Spleen (tissue), 11 donors: ENCODE data around the gene RTP2. TPM values are rescaled to one million over a fixed set of nuclear protein-coding genes. Genes with fewer than 3 reads are reported as not detected.

ENCODE experiments used
- DNase-seq: peaks from one replicate; pipeline ENCODE4 v3.0.0-alpha.2; 2020
- H3K27ac ChIP-seq, 8 donors: fragments of 200-600 bp; sonication (generic) in 7 of 8; 1 replicate in 4 of 8; 2 replicates in 4 of 8; pipeline versions ENCODE4 v1.5.0 to v1.8.0; 2016 to 2021; ENCODE audit warnings: inconsistent platforms in 4 of 8, mild to moderate bottlenecking in 4 of 8, moderate library complexity in 1 of 8
- H3K27me3 ChIP-seq, 7 donors: fragments of 200-600 bp; sonication (generic) in 6 of 7; replicated peaks in 1 of 7; 1 replicate in 4 of 7; 2 replicates in 3 of 7; pipeline versions ENCODE4 v1.5.0 to v1.8.0; 2016 to 2021; ENCODE audit warnings: inconsistent platforms in 3 of 7, mild to moderate bottlenecking in 1 of 7
- H3K36me3 ChIP-seq, 6 donors: fragments of 200-600 bp; sonication (generic) in 5 of 6; 1 replicate in 4 of 6; 2 replicates in 2 of 6; pipeline versions ENCODE4 v1.5.0 to v1.8.0; 2016 to 2021; ENCODE audit warnings: inconsistent platforms in 2 of 6
- H3K4me1 ChIP-seq, 6 donors: fragments of 200-600 bp; sonication (generic) in 5 of 6; 1 replicate in 3 of 6; 2 replicates in 3 of 6; pipeline versions ENCODE4 v1.5.0 to v1.8.0; 2016 to 2021; ENCODE audit warnings: inconsistent platforms in 3 of 6
- H3K4me3 ChIP-seq, 8 donors: fragments of 200-600 bp; sonication (generic) in 7 of 8; 1 replicate in 4 of 8; 2 replicates in 4 of 8; pipeline versions ENCODE4 v1.5.0 to v1.8.0; 2016 to 2021; ENCODE audit warnings: inconsistent platforms in 4 of 8, mild to moderate bottlenecking in 4 of 8, moderate library complexity in 2 of 8
- H3K9me3 ChIP-seq, 8 donors: fragments of 200-600 bp; sonication (generic) in 7 of 8; 1 replicate in 4 of 8; 2 replicates in 4 of 8; pipeline versions ENCODE4 v1.5.0 to v1.8.0; 2016 to 2021; ENCODE audit warnings: inconsistent platforms in 4 of 8
- POLR2A ChIP-seq, 3 donors: fragments of 450-650 bp; IDR thresholded peaks; one replicate each; pipeline ENCODE4 v1.5.1; 2017; ENCODE audit warnings: antibody characterized with exemption in 3 of 3, mild to moderate bottlenecking in 1 of 3
- POLR2AphosphoS5 ChIP-seq, 3 donors: sonication (generic); formaldehyde crosslinking; IDR thresholded peaks; one replicate each; pipeline ENCODE4 v1.5.1; 2017; ENCODE audit warnings: antibody characterized with exemption in 3 of 3
- WGBS, 5 donors: extraction: QIAGEN DNeasy Blood & Tissue Kit in 3 of 5; methylation state at CpG; one replicate each; pipeline versions ENCODE4 v1.1.5 to v1.1.7; 2013 to 2018; 5-methylcytosine and 5-hydroxymethylcytosine counted together
- intact Hi-C: fragments of 100-400 bp; cut with DNase I; formaldehyde crosslinking; loops from one replicate; pipeline ENCODE4 v1.15.0; 2023; ENCODE audit warnings: low total_unique reads
- polyA plus RNA-seq, 3 donors: library from polyadenylated mRNA; stranded (reverse); fragments of 200-250 nt; gene quantifications; one replicate each; pipeline ENCODE4 v1.2.1, GENCODE V29; 2013
- total RNA-seq, 7 donors: library from RNA; depleted of rRNA in 3 of 7; stranded (reverse); fragments of >200 nt in 3 of 7; fragmentation: NEBNext Ultra II Directional in 4 of 7; extraction: Animal tissue kit (Norgen Biotek cat#: 25700) in 4 of 7; gene quantifications; one replicate each; pipeline versions ENCODE4 v1.1.0 to v1.2.1, GENCODE V29; 2016 to 2021
- TF ChIP-seq, protein P1 (sequence below), 11 experiments: fragments of 200-600 bp in 7 of 11; fragments of 450-650 bp in 4 of 11; sonication (generic) in 4 of 11; IDR thresholded peaks in 8 of 11; conservative IDR thresholded peaks in 3 of 11; 1 replicate in 7 of 11; 2 replicates in 4 of 11; pipeline versions ENCODE4 v1.4.0 to v1.8.0; 2016 to 2021; ENCODE audit warnings: antibody characterized with exemption in 11 of 11, inconsistent platforms in 4 of 11, mild to moderate bottlenecking in 1 of 11
- donor health status: healthy with polysubstance abuse.
- donor health status: DM: no; HTN: no; CAD: no; lungs with moderate emphysema.
- donor health status: DM: no; HTN: no; CAD: no.
- donor health status: Bipolar disorder and iron deficiency.
- donor health status: healthy.
- donor health status: DM: no; HTN: no; CAD: no.
- donor health status: DM: yes; HTN: yes; CAD: no.

Gene RTP2
- total and polyA plus RNA-seq, 10 donors = not detected

- intact Hi-C loops = no loop called here
- WGBS, 5 donors = 95 to 97% (median 95%) methylated on average over 11 to 12 of the region's 12 CpGs
Measured at GRCh38 chr3:187729598-187729997, 27.2 kb upstream of the RTP2 start.

DNA sequence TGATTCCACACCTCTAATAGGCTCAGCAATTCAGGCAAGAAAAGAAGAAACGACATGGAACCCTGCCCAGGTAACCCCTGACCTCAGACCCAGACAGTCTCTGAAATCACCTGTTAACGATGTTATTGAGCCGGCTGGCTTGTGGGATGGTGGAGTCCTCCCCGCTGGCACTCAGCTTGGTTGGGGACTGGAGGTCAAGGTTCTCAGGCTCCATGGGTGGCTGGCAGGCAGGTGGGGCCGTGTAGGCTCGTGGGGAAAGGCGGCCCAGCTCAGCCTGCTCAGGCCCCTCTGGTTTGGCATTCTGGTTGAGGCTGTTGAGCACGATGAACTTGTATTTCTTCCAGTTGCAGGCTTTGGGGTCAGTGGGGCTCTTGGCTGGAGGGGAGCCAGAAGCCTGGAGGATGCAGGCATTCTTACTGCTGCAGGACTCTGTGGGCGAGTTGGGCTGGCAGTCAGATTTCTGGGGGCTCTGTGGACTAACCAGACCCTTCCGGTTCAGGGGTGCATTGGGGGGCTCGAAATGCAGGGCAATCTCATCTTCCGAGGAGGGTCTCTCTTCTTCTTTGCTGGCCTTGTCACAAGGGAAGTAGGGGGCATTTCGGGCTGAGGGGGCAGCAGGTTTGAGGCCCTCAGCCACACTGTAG lies 26.7 kb upstream of the RTP2 start:
- H3K4me1 ChIP-seq = no peaks in the 10 kb centered on the region
- 89 to 97% (median 93%) methylated on average over 12 to 13 of the region's 13 CpGs for WGBS, 5 donors
- TF ChIP-seq POLR2AphosphoS5 (IDR thresholded peaks at IDR 0.05) = peak in 2 of 3 donors; percentile 23 to 65
- TF ChIP-seq, protein P1, sequence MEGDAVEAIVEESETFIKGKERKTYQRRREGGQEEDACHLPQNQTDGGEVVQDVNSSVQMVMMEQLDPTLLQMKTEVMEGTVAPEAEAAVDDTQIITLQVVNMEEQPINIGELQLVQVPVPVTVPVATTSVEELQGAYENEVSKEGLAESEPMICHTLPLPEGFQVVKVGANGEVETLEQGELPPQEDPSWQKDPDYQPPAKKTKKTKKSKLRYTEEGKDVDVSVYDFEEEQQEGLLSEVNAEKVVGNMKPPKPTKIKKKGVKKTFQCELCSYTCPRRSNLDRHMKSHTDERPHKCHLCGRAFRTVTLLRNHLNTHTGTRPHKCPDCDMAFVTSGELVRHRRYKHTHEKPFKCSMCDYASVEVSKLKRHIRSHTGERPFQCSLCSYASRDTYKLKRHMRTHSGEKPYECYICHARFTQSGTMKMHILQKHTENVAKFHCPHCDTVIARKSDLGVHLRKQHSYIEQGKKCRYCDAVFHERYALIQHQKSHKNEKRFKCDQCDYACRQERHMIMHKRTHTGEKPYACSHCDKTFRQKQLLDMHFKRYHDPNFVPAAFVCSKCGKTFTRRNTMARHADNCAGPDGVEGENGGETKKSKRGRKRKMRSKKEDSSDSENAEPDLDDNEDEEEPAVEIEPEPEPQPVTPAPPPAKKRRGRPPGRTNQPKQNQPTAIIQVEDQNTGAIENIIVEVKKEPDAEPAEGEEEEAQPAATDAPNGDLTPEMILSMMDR (IDR thresholded peaks at IDR 0.05 in 8 of 11, conservative IDR thresholded peaks at IDR 0.05 in 3 of 11) = no peak
- H3K27me3 ChIP-seq = no peaks in the 10 kb centered on the region
- intact Hi-C loops = no loop called here
- DNase-seq = no peak
- H3K36me3 ChIP-seq = peaks cover 9 to 100% (median 98%) of the 10 kb centered on the region in 6 donors
- H3K9me3 ChIP-seq = no peaks in the 10 kb centered on the region
- H3K4me3 ChIP-seq = no peak overlapping the region
- H3K27ac ChIP-seq = no peak overlapping the region

More at GRCh38 chr3:187729598-187729997, 27.2 kb upstream of the RTP2 start:
- DNase-seq = no peak
- Histone ChIP-seq H3K4me3 (no peak overlapping the region), H3K27me3 (no peaks in the 10 kb centered on the region), H3K4me1 (peaks cover 0 to 5% (median 0%) of the 10 kb centered on the region in 6 donors), H3K27ac (no peak overlapping the region), H3K9me3 (no peaks in the 10 kb centered on the region), H3K36me3 (peaks cover 9 to 100% (median 97%) of the 10 kb centered on the region in 6 donors)
- no peak for TF ChIP-seq POLR2AphosphoS5 (IDR thresholded peaks at IDR 0.05)

DNA sequence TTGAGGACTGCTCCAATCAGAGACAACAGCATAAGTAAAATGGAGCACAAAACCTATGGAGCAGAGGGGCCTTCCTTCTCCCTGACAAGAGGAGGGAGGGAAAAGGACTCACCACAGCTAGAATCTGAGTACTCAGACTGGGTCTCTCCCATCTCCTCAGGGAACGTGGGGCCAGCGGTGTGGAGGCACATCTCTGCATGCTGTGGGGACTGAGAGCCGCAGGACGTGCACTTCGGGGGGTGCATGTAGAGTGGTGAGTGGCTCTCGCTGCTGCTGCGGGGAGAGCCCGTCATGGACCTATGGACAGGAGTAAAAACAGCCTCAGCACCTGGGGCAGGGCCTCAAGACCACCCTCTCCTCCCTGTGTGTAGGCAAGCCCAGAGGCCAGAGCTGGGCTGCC lies 25.9 kb upstream of the RTP2 start:
- Histone ChIP-seq H3K27ac (no peak overlapping the region), H3K27me3 (no peaks in the 10 kb centered on the region), H3K36me3 (peaks cover 9 to 100% (median 99%) of the 10 kb centered on the region in 6 donors), H3K4me1 (no peaks in the 10 kb centered on the region), H3K9me3 (no peaks in the 10 kb centered on the region), H3K4me3 (no peak overlapping the region)
- DNase-seq = no peak
- intact Hi-C loops = no loop called here
- TF ChIP-seq, protein P1 (IDR thresholded peaks at IDR 0.05 in 8 of 11, conservative IDR thresholded peaks at IDR 0.05 in 3 of 11) = no peak
- TF ChIP-seq POLR2AphosphoS5 (IDR thresholded peaks at IDR 0.05) (peak in 2 of 3 donors; percentile 20 to 63), POLR2A (IDR thresholded peaks at IDR 0.05) (no peak)
- 91 to 98% (median 95%) methylated on average over 8 of the region's 8 CpGs for WGBS, 5 donors

- no peaks in the 10 kb centered on the region for H3K9me3 ChIP-seq
- no peaks in the 10 kb centered on the region for H3K27me3 ChIP-seq
- 93 to 96% (median 94%) methylated on average over 11 to 13 of the region's 13 CpGs for WGBS, 5 donors
- intact Hi-C loops = no loop called here
- H3K36me3 ChIP-seq = peaks cover 9 to 100% (median 100%) of the 10 kb centered on the region in 6 donors
- no peak overlapping the region for H3K4me3 ChIP-seq
- H3K27ac ChIP-seq = no peak overlapping the region
- no peak for DNase-seq
- TF ChIP-seq POLR2AphosphoS5 (IDR thresholded peaks at IDR 0.05) (peak in 2 of 3 donors; percentile 10 to 61), POLR2A (IDR thresholded peaks at IDR 0.05) (no peak)
- TF ChIP-seq, protein P1 (IDR thresholded peaks at IDR 0.05 in 8 of 11, conservative IDR thresholded peaks at IDR 0.05 in 3 of 11) = no peak
- no peaks in the 10 kb centered on the region for H3K4me1 ChIP-seq
Measured at GRCh38 chr3:187726564-187726963, 24.2 kb upstream of the RTP2 start.
